HG03103 (cell line): ENCODE data around the gene MBNL3.
A peak's percentile ranks its signal among the peaks of the same experiment; 100 is the strongest.
"Not testable (repeated sequence)": the region's sequence is repeated elsewhere in the genome, so short reads cannot be mapped to it uniquely, and the experiment has no call there.

ENCODE experiments used
- ATAC-seq: cut with Tn5 transposase; IDR thresholded peaks from one replicate; pipeline ENCODE4 v1.9.1; 2021; ENCODE audit warnings: low read depth; ENCODE audit not compliant: unreplicated experiment

Gene MBNL3

DNA sequence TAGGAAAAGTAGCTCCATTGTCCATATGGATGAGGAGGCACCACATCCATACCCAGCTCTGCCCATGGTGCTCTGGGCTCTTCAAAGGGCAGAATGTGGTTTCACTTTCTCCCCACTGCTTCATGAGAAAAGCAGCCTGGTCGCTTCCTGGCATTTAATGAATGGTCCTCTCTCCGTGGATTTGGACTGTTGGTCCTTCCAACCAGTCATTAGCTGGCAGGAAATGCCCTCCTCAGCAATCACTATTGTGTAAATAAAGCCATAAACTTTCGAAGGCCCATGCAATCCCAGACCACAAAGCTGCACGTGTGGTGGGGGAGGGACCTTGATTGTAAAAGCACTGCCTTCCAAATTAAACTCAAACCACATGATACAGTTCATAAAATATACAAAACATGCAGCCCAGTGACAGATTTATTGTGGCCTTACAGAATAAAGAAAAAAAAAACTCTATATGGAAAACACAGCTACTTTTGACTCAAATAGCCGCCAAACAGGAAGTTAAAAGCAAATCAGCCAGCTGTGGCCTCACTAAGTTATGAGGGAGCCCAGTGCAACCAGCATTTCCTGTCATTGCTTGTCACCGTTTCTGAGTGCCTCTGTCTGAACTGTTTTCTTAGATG, 8.1 kb downstream of the MBNL3 start:
- ATAC-seq = peak; percentile 82

- ATAC-seq = no peak
Observed at GRCh38 chrX:132474544-132475248, 14.1 kb downstream of the MBNL3 start.

- no peak for ATAC-seq
Observed at GRCh38 chrX:132472397-132472796, 16.4 kb downstream of the MBNL3 start.

GRCh38 chrX:132470831-132471230, 18.0 kb downstream of the MBNL3 start:
- ATAC-seq = no peak

GRCh38 chrX:132470179-132470578, 18.7 kb downstream of the MBNL3 start:
- ATAC-seq = no peak

DNA sequence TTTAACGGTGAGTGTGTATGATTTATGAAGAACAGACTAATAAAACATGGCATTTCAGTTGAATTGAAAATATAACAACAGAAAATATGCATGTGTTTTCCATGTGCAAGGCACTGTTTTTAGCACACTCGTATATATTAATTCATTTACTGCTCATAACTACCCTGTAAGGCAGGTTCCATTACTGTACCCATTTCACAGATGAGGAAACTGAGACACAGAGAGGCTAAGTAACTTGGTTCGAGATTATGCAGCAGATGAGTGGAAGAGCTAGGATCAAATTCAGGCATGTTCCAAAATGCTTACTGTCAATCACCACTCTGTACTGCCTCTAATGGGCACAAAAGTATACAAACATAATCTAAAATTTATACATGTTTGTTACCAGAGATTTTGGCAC, 20.4 kb downstream of the MBNL3 start:
- ATAC-seq = no peak

- no peak for ATAC-seq
Observed at GRCh38 chrX:132467989-132468388, 20.8 kb downstream of the MBNL3 start.

DNA sequence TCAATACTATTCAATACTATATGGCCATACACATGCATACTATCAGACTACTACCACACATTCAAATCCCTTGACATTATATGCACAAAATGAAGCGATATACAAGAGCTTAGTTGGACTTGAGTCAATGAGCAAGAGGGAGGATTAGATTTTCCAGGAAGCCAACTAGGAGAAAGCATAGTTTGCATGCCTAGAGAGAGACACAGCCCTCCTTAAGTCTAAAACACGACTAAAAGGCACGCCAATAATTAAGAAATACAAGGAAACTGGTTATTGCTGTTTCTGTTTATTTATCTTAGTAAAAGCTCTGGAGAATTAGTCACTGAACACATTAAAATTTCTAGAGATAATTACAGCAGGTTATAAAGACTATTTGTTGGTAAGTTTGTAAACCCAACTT, 21.8 kb downstream of the MBNL3 start:
- ATAC-seq = no peak

DNA sequence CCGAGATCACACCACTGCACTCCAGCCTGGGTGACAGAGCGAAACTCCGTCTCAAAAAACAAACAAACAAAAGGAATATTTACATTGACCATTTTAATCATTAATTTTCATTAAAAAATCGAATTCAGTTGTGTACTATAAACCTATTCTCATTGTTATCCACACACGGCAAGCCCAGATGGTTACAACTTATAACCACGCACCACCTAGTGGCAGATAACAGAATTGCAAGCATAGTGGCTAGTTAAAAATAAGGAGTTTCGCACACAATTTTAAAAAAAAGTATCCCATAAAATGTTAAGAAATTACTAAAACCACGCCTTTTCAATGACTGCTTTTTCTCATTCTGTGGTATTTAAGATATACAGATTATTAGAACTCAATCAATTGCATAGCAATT, 25.4 kb downstream of the MBNL3 start:
- ATAC-seq = no peak

- ATAC-seq = no peak
Observed at GRCh38 chrX:132461886-132462285, 27.0 kb downstream of the MBNL3 start.

- ATAC-seq = no peak
Observed at GRCh38 chrX:132452911-132453550, 35.8 kb downstream of the MBNL3 start.

DNA sequence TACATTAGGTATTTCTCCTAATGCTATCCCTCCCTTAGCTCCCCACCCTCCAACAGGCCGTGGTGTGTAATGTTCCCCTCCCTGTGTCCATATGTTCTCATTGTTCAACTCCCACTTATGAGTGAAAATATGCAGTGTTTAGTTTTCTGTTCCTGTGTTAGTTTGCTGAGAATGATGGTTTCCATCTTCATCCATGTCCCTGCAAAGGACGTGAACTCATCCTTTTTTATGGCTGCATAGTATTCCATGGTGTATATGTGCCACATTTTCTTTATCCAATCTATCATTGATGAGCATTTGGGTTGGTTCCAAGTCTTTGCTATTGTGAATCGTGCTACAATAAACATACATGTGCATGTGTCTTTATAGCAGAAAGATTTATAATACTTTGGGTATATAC, 42.9 kb downstream of the MBNL3 start:
- not testable (repeated sequence) for ATAC-seq

DNA sequence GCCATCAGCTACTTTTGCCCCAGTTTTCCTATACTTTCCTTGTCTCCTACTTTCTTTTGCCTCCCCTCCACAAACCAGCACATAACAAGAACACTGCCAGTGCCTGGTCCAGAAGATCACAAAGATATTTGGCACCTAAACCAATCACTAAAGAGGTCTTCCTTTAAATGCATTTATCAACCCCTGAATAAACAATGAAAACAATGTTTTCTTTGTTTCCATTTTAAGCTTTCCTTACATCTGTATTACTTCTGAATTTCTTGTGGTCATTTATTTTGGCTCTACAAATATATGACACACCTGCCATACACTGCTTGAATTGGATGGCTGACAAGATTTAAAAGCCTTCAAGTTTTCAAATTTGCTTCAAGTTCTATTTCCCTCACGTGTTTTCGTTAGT, 43.9 kb downstream of the MBNL3 start:
- no peak for ATAC-seq

GRCh38 chrX:132443196-132444135, 45.4 kb downstream of the MBNL3 start:
- no peak for ATAC-seq

GRCh38 chrX:132442691-132443090, 46.1 kb downstream of the MBNL3 start:
- no peak for ATAC-seq

DNA sequence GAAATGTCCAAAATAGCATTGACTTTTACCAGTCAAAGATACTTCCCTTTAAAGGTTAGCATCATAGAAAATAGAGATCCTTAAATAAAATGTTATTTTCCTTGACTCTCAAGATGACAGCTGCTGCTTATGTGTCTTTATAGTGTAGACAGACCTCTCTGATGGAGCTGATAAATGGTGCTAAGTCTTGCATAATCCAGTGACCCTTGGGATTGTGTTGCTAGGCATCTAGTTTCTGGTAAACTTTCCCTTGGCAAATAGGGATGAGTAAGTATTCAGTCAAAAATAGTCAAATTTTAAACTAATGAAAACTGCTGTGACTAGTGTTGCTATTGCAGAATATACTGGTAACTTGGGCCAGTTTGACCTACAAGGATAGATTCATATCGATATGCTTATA, 53.6 kb downstream of the MBNL3 start:
- ATAC-seq = no peak

DNA sequence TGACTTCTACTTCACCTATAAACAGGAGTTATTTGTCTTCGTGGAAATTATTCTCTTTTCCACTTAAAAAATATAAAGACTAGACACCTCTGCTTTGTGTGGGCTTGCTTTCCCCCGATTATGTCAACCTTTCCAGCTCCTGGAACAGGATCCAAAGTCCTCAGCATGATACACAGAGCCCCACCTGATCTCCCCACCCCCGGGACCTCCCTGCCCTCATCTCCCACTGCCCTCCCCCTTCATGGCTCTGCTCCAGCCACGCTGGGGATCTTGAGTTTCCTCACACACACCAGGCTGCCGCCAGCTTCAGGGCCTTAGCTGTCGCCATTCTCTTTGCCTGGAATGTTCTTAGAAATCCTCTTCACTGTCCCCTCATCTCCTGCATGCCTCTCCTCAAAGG, 55.3 kb downstream of the MBNL3 start:
- ATAC-seq = no peak

GRCh38 chrX:132433001-132433400, 55.8 kb downstream of the MBNL3 start:
- no peak for ATAC-seq

GRCh38 chrX:132428896-132429295, 59.9 kb downstream of the MBNL3 start:
- ATAC-seq = no peak

- no peak for ATAC-seq
Observed at GRCh38 chrX:132426695-132427281, 62.0 kb downstream of the MBNL3 start.
